ENCODE measurements around the gene ZNF579.

The ZNF579 gene

GRCh38 chr19:55553217-55554182 is 27.1 kb downstream of the ZNF579 start:
- no peak for DNase-seq (ENCODE audit: low read depth in 2 of 2)
- TF ChIP-seq CTCF (IDR thresholded peaks at IDR 0.05; ENCODE audit: low read depth, low read length) = no peak
- no peak overlapping the region for H3K4me3 ChIP-seq (replicated peaks in 1 of 2; ENCODE audit: low read depth in 2 of 2, low read length in 2 of 2)

GRCh38 chr19:55552620-55553019 is 28.0 kb downstream of the ZNF579 start:
- no peak for TF ChIP-seq CTCF (IDR thresholded peaks at IDR 0.05; ENCODE audit: low read depth, low read length)
- peak; percentile 84 to 85 for DNase-seq (ENCODE audit: low read depth in 2 of 2)
- no peak overlapping the region for H3K4me3 ChIP-seq (replicated peaks in 1 of 2; ENCODE audit: low read depth in 2 of 2, low read length in 2 of 2)

- no peak for TF ChIP-seq CTCF (IDR thresholded peaks at IDR 0.05; ENCODE audit: low read depth, low read length)
- DNase-seq (ENCODE audit: low read depth in 2 of 2) = no peak
- H3K4me3 ChIP-seq (replicated peaks in 1 of 2; ENCODE audit: low read depth in 2 of 2, low read length in 2 of 2) = no peak overlapping the region
Measured at GRCh38 chr19:55552206-55552605, 28.4 kb downstream of the ZNF579 start.

- no peak overlapping the region for H3K4me3 ChIP-seq (replicated peaks in 1 of 2; ENCODE audit: low read depth in 2 of 2, low read length in 2 of 2)
- DNase-seq (ENCODE audit: low read depth in 2 of 2) = peak in 1 of 2 donors; percentile 28
- TF ChIP-seq CTCF (IDR thresholded peaks at IDR 0.05; ENCODE audit: low read depth, low read length) = no peak
Measured at GRCh38 chr19:55550321-55550650, 30.4 kb downstream of the ZNF579 start.

- peak overlapping the region in 1 of 2 donors; percentile 37 for H3K4me3 ChIP-seq (replicated peaks in 1 of 2; ENCODE audit: low read depth in 2 of 2, low read length in 2 of 2)
- peak; percentile 82 to 94 for DNase-seq (ENCODE audit: low read depth in 2 of 2)
Measured at GRCh38 chr19:55549500-55550320, 30.9 kb downstream of the ZNF579 start.

More at GRCh38 chr19:55549500-55550320, 30.9 kb downstream of the ZNF579 start:
- TF ChIP-seq CTCF (IDR thresholded peaks at IDR 0.05; ENCODE audit: low read depth, low read length) = peak; percentile 12

Data from cardiac fibroblast (primary cell).